CD8-positive, alpha-beta memory T cell (primary cell): ENCODE measurements around the gene ANXA4. TPM values are rescaled to one million over a fixed set of nuclear protein-coding genes. Genes with fewer than 3 reads are reported as not detected.
A peak's percentile ranks its signal among the peaks of the same experiment; 100 is the strongest.

Experiments used
- CTCF ChIA-PET: fragments of 350-600 bp; sonication (Branson Sonifier 250); formaldehyde crosslinking; loops from one replicate; lab custom pipeline; 2021; ENCODE audit warnings: antibody characterized with exemption; lab: Charles Lee
- POLR2A ChIA-PET: fragments of 350-600 bp; sonication (Branson Sonifier 250); formaldehyde crosslinking; loops from one replicate; lab custom pipeline; 2021; ENCODE audit warnings: antibody characterized with exemption; lab: Charles Lee
- DNase-seq, 5 donors: peaks; one replicate each; pipeline versions ENCODE4 v3.0.0 to v3.0.0-alpha.2; 2020 to 2022; ENCODE audit warnings: mixed read lengths in 1 of 5
- H3K27ac ChIP-seq: one replicate; pipeline ENCODE4 v1.7.0; 2013; ENCODE audit warnings: low read depth, mild to moderate bottlenecking, low read length, moderate library complexity
- H3K27me3 ChIP-seq: 2 replicates; pipeline ENCODE4 v1.7.0; 2013; ENCODE audit warnings: low read length, mild to moderate bottlenecking; ENCODE audit not compliant: insufficient read depth, poor library complexity, severe bottlenecking
- H3K36me3 ChIP-seq: 2 replicates; pipeline ENCODE4 v1.7.0; 2013; ENCODE audit warnings: mild to moderate bottlenecking, low read length, moderate library complexity; ENCODE audit not compliant: insufficient read depth
- H3K4me1 ChIP-seq: 2 replicates; pipeline ENCODE4 v1.7.0; 2013; ENCODE audit warnings: mild to moderate bottlenecking, low read length, moderate library complexity; ENCODE audit not compliant: insufficient read depth
- H3K4me3 ChIP-seq: 2 replicates; pipeline ENCODE4 v1.7.0; 2013; ENCODE audit warnings: mild to moderate bottlenecking, low read length
- H3K9me3 ChIP-seq: 2 replicates; pipeline ENCODE4 v1.7.0; 2013; ENCODE audit warnings: mild to moderate bottlenecking, low read length
- H3K27ac Mint-ChIP-seq, 8 donors: one replicate each; pipeline ENCODE4 v1.8.0; 2020 to 2021; ENCODE audit warnings: mixed read lengths in 8 of 8, mild to moderate bottlenecking in 6 of 8, inconsistent platforms in 3 of 8, moderate library complexity in 3 of 8
- H3K27me3 Mint-ChIP-seq, 2 donors: one replicate each; pipeline ENCODE4 v1.8.0; 2020 to 2021; ENCODE audit warnings: mixed read lengths in 2 of 2, mild to moderate bottlenecking in 1 of 2, moderate library complexity in 1 of 2
- H3K36me3 Mint-ChIP-seq, 3 donors: one replicate each; pipeline ENCODE4 v1.8.0; 2020 to 2021; ENCODE audit warnings: mixed read lengths in 3 of 3, inconsistent platforms in 1 of 3, mild to moderate bottlenecking in 1 of 3
- H3K4me1 Mint-ChIP-seq, 3 donors: one replicate each; pipeline ENCODE4 v1.8.0; 2020 to 2021; ENCODE audit warnings: mixed read lengths in 3 of 3, inconsistent platforms in 1 of 3, mild to moderate bottlenecking in 1 of 3
- H3K4me3 Mint-ChIP-seq, 7 donors: one replicate each; pipeline ENCODE4 v1.8.0; 2020 to 2021; ENCODE audit warnings: mixed read lengths in 7 of 7, mild to moderate bottlenecking in 6 of 7, moderate library complexity in 4 of 7, inconsistent platforms in 2 of 7
- H3K9me3 Mint-ChIP-seq, 5 donors: one replicate each; pipeline ENCODE4 v1.8.0; 2020 to 2022; ENCODE audit warnings: mixed read lengths in 5 of 5, mild to moderate bottlenecking in 3 of 5, moderate library complexity in 2 of 5, inconsistent platforms in 1 of 5
- polyA plus RNA-seq: library from polyadenylated mRNA; unstranded; fragments of 300-500 nt; fragmentation: Illumina TruSeq; gene quantifications from one replicate; pipeline ENCODE4 v1.2.3, GENCODE V29; 2021
- total RNA-seq, 2 experiments: library from RNA; stranded (reverse); gene quantifications; one replicate each; pipeline ENCODE4 v1.2.3, GENCODE V29; 2021

ANXA4 gene
- total and polyA plus RNA-seq, 3 experiments from 2014 or later, result 30.2 to 38.6 (median 33.7) TPM

DNA sequence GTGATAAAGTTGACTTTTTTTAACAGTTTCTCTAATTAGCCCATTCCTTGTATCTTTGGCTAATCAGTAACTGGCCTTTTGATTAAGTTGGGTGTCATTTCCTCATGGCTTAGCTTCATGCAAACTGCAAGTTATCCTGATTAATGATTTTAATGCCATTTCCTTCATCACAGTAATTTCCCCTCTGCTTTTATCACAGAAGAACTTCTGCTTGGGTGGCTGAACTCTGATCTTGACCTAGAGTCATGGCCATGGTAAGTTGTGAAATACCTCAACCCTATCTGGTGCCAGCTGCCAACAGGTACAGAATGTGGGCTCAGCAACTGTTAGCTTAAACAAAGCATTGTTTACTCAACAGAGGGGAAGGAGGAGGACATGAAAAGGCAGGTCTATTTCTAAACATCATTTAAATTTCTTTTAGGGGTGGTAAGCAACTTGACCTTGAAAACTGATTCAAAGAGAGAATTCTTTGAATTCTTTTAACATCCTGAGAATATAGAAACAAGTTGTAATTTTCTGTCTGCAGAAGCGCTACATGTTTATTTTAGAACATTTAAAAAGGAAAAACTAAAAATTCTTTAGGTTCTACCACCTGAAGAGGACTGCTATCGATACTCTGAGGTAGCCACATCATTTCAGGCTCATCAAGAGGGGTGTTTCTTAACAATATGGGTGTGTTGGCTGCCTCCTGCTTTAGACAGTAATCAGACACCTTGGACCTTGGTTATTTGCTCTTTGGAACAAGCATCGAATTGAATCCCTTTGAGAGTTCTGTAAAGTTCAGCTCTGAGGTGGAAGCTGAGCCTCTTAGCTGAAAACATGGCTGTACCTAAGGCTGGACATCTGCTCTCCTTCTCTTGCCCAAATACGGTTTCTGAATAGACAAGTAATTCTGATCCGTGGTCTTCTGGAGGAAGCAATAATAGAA, 39.7 kb downstream of the ANXA4 start:
- Histone ChIP-seq H3K27ac (no peak overlapping the region), H3K27me3 (no peaks in the 10 kb centered on the region), H3K36me3 (no peaks in the 10 kb centered on the region), H3K9me3 (no peaks in the 10 kb centered on the region), H3K4me1 (no peaks in the 10 kb centered on the region), H3K4me3 (no peak overlapping the region)
- H3K27me3 Mint-ChIP-seq, result no peaks in the 10 kb centered on the region
- ChIA-PET POLR2A (no interaction called here), CTCF (no interaction called here)
- no peak for DNase-seq
- H3K36me3 Mint-ChIP-seq, result peaks cover 0 to 5% (median 0%) of the 10 kb centered on the region in 3 donors
- H3K4me3 Mint-ChIP-seq, result no peak overlapping the region
- H3K4me1 Mint-ChIP-seq, result peaks cover 1 to 3% (median 2%) of the 10 kb centered on the region in 3 donors
- H3K27ac Mint-ChIP-seq, result peak overlapping the region in 2 of 8 donors; percentile 23 to 25
- H3K9me3 Mint-ChIP-seq, result no peaks in the 10 kb centered on the region

DNA sequence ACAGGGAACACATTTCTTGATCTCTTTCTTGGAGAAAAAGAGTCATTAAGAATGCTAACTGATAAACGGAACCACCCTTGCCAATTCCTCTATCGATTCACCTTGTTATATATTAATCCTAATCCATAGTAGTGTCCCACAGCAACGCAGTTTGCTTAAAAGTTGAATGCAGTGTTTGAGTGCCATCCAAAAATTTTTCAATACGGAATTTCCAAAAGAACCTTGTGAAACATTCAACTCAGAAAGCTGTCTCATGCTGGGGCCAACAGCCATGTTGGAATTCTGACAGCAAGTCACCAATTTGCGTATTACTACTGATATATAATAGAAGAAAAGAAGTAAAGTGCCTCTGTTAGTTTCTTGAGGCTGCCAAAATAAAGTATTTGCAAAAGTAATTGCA, 42.3 kb downstream of the ANXA4 start:
- Histone ChIP-seq H3K4me1 (no peaks in the 10 kb centered on the region), H3K9me3 (no peaks in the 10 kb centered on the region), H3K4me3 (no peak overlapping the region), H3K36me3 (no peaks in the 10 kb centered on the region), H3K27ac (no peak overlapping the region), H3K27me3 (no peaks in the 10 kb centered on the region)
- DNase-seq, result no peak
- Mint-ChIP-seq H3K27me3 (no peaks in the 10 kb centered on the region), H3K4me3 (no peak overlapping the region), H3K4me1 (peaks cover 1% of the 10 kb centered on the region in 3 donors), H3K36me3 (peaks cover 5 to 10% (median 5%) of the 10 kb centered on the region in 3 donors), H3K27ac (peak overlapping the region in 1 of 8 donors; percentile 51), H3K9me3 (no peaks in the 10 kb centered on the region)
- ChIA-PET POLR2A (no interaction called here), CTCF (no interaction called here)

DNA sequence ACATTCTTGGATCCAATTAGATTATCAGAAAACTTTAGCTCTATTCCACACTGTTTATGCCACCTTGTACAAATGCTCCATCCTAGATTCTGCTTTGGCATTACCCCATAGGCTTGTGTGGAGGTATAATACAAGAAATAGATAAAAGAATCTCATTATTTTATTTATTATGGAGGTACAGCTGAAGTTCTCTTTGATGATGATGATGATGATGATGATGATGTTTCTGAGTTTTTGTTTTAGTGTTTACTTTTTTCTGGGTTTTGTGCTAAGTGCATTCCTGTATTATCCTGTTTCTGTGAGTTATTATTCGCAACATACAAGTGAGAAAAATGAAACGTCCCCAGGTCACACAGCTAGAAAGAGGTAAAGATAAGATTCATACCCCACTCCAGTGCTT, 43.4 kb downstream of the ANXA4 start:
- no peaks in the 10 kb centered on the region for H3K9me3 ChIP-seq
- no peak overlapping the region for H3K27ac Mint-ChIP-seq
- no peaks in the 10 kb centered on the region for H3K36me3 ChIP-seq
- no peaks in the 10 kb centered on the region for H3K27me3 Mint-ChIP-seq
- no peak overlapping the region for H3K4me3 ChIP-seq
- ChIA-PET POLR2A (no interaction called here), CTCF (interaction anchor here (1.1 kb wide), 1 partner anchor 61 kb away, joined by 4 read pairs; no protein-coding TSS in a partner anchor)
- H3K4me1 Mint-ChIP-seq, result peaks cover 12 to 13% (median 13%) of the 10 kb centered on the region in 3 donors
- no peak overlapping the region for H3K27ac ChIP-seq
- H3K36me3 Mint-ChIP-seq, result peaks cover 5 to 10% (median 5%) of the 10 kb centered on the region in 3 donors
- no peaks in the 10 kb centered on the region for H3K9me3 Mint-ChIP-seq
- H3K4me3 Mint-ChIP-seq, result no peak overlapping the region
- H3K27me3 ChIP-seq, result no peaks in the 10 kb centered on the region
- no peaks in the 10 kb centered on the region for H3K4me1 ChIP-seq
- no peak for DNase-seq

DNA sequence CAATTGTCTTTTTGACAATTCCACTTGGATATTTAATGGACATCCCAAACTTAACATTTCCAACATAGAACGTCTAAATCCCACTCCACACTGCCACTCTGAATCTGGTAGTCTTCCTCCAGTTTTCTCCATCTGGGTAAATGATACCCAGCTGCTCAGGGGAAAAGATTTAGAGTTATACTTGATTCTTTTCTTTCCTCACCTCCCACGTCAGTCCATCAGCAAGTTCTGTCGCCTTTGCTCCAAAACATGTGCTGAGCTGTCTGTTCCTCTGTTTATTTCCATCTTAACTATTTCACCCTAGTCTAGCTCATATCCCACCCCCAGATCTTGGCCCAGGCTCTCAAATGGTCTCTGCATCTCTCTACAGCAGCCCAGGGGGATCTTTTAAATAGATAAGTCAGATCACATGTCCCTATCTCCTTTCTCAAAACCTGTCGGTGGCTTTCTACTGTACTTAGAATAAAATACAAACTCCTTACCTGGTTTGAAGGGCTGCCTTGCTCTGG, 44.2 kb downstream of the ANXA4 start:
- POLR2A ChIA-PET, result no interaction called here
- H3K27me3 Mint-ChIP-seq, result no peaks in the 10 kb centered on the region
- Histone ChIP-seq H3K36me3 (no peaks in the 10 kb centered on the region), H3K27me3 (no peaks in the 10 kb centered on the region), H3K4me3 (no peak overlapping the region), H3K4me1 (no peaks in the 10 kb centered on the region), H3K27ac (no peak overlapping the region), H3K9me3 (no peaks in the 10 kb centered on the region)
- H3K4me1 Mint-ChIP-seq, result peaks cover 12 to 17% (median 13%) of the 10 kb centered on the region in 3 donors
- H3K4me3 Mint-ChIP-seq, result no peak overlapping the region
- no peaks in the 10 kb centered on the region for H3K9me3 Mint-ChIP-seq
- CTCF ChIA-PET, result interaction anchor here (1.1 kb wide), 1 partner anchor 61 kb away, joined by 4 read pairs; no protein-coding TSS in a partner anchor
- H3K36me3 Mint-ChIP-seq, result peaks cover 5 to 10% (median 5%) of the 10 kb centered on the region in 3 donors
- no peak overlapping the region for H3K27ac Mint-ChIP-seq
- no peak for DNase-seq

DNA sequence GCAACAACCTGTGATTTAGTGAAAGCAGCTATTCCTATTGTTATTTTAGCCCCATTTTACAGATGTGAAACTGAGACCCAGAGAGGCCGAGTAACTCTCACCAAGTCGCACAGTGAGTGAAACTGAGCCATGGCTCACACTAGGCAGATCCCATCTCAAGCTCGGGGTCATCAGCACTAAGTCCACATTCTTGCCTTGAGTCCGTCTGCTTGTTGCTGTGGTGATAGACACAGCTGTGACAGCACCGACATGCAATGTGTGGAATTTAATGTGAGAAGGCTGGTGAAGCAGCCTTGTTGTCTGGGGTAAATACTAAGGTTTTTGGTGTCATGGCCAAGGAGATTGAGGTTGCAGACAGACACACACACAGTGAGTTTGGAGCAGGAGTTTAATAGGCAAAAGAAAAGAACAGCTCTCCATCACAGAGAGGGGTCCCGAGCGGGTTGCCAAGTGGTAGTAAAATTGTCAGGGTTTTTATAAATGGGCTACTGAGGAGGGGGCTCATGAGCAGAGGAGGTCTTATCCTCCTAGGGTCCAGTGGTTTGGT, 47.3 kb downstream of the ANXA4 start:
- Mint-ChIP-seq H3K4me3 (peak overlapping the region in 1 of 7 donors; percentile 16), H3K4me1 (peaks cover 12 to 17% (median 13%) of the 10 kb centered on the region in 3 donors), H3K9me3 (no peaks in the 10 kb centered on the region), H3K27ac (peak overlapping the region in 3 of 8 donors; percentile 20 to 70 (median 37)), H3K27me3 (no peaks in the 10 kb centered on the region), H3K36me3 (peaks cover 5 to 10% (median 5%) of the 10 kb centered on the region in 3 donors)
- ChIA-PET CTCF (interaction anchor here (1.4 to 1.5 kb wide), 2 partner anchors 14 to 30 kb away, joined by 3 to 4 read pairs; no protein-coding TSS in a partner anchor), POLR2A (no interaction called here)
- H3K27me3 ChIP-seq, result no peaks in the 10 kb centered on the region
- no peak for DNase-seq
- H3K9me3 ChIP-seq, result no peaks in the 10 kb centered on the region
- H3K4me1 ChIP-seq, result no peaks in the 10 kb centered on the region
- no peak overlapping the region for H3K4me3 ChIP-seq
- no peaks in the 10 kb centered on the region for H3K36me3 ChIP-seq
- H3K27ac ChIP-seq, result no peak overlapping the region

DNA sequence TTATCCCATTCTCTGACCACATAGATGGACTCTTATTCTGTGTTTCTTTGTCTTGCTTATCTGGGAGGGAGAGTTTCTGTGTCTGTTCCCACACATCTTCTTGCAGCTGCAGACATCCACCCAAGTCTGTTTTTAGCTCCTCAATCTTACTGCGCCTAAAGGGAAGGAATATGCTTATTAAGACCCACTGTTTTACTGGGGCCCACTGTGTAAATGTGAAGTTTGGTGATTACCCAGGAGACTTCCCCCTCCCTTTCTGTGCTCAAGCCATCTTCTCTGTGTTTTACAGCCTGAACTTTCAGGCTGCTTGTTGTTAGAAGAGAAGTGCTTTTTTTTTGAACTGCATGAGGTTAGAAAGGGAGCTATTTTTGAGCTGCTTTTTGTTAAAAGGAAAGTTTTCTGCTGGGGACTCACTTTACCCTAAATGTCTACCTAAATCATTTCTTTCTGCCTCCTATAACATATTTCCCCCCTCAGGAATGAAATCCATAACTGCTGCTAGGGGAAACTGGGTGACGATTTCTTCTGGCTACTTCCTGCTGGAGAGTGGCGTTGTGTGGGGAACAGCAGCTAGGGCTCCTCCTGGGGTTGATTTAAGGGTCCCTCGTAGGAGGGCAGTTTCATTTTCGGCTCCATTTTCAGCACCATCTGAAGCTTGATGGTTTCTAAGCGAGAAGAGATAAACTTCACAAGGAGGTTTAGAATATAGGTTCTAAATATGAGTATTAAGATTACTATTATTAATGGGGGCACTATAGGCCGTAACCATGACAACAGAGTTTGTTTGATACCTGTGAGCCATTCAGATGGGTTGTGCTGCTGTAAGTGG, 48.1 kb downstream of the ANXA4 start:
- Mint-ChIP-seq H3K4me3 (peak overlapping the region in 5 of 7 donors; percentile 45 to 62 (median 58)), H3K27ac (peak overlapping the region in 5 of 8 donors; percentile 29 to 82 (median 43))
- POLR2A ChIA-PET, result no interaction called here

DNA sequence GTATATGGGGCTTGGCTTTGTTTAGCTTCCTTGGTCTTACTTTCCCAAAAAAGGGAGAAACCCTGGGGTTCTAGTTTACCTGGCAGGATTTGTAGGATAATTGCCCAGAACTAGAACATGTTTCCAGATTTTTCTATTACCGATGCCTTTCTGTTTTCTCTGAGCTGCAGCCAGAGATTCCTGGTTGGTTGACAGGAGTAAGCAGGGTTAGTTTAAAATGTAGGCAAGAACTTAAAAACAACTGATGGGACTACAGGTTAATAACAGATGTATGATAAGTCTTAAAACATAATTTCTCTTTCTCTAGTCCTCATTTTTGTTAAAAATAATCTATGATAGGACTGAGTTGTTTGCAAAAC, 48.6 kb downstream of the ANXA4 start:
- H3K36me3 Mint-ChIP-seq, result peaks cover 2 to 10% (median 5%) of the 10 kb centered on the region in 3 donors
- Histone ChIP-seq H3K27me3 (no peaks in the 10 kb centered on the region), H3K4me3 (no peak overlapping the region), H3K27ac (no peak overlapping the region), H3K36me3 (no peaks in the 10 kb centered on the region), H3K9me3 (no peaks in the 10 kb centered on the region), H3K4me1 (no peaks in the 10 kb centered on the region)
- no peaks in the 10 kb centered on the region for H3K27me3 Mint-ChIP-seq
- H3K27ac Mint-ChIP-seq, result no peak overlapping the region
- H3K4me1 Mint-ChIP-seq, result peaks cover 12 to 17% (median 13%) of the 10 kb centered on the region in 3 donors
- POLR2A ChIA-PET, result no interaction called here
- DNase-seq, result no peak
- no peak overlapping the region for H3K4me3 Mint-ChIP-seq
- no peaks in the 10 kb centered on the region for H3K9me3 Mint-ChIP-seq
- CTCF ChIA-PET, result interaction anchor here (1.4 to 2.0 kb wide), 3 partner anchors 15 to 66 kb away, joined by 3 to 4 read pairs (median 4); no protein-coding TSS in a partner anchor

More for the DNA sequence above, 48.1 kb downstream of the ANXA4 start:
- Histone ChIP-seq H3K4me3 (no peak overlapping the region), H3K4me1 (no peaks in the 10 kb centered on the region), H3K36me3 (no peaks in the 10 kb centered on the region), H3K27me3 (no peaks in the 10 kb centered on the region), H3K9me3 (no peaks in the 10 kb centered on the region), H3K27ac (no peak overlapping the region)
- peaks cover 12 to 17% (median 13%) of the 10 kb centered on the region in 3 donors for H3K4me1 Mint-ChIP-seq
- DNase-seq, result no peak
- no peaks in the 10 kb centered on the region for H3K27me3 Mint-ChIP-seq
- H3K36me3 Mint-ChIP-seq, result peaks cover 5 to 10% (median 5%) of the 10 kb centered on the region in 3 donors
- CTCF ChIA-PET, result interaction anchor here (1.4 to 2.0 kb wide), 3 partner anchors 14 to 65 kb away, joined by 3 to 4 read pairs (median 4); no protein-coding TSS in a partner anchor
- no peaks in the 10 kb centered on the region for H3K9me3 Mint-ChIP-seq
